H1 (cell line): ENCODE data around the gene PDE8A. TPM values are rescaled to one million over a fixed set of nuclear protein-coding genes. Genes with fewer than 3 reads are reported as not detected.

ENCODE experiments used
- CTCF ChIA-PET: fragments of 300-600 bp; sonication (Branson Sonifier 250); formaldehyde crosslinking; loops from one replicate; lab custom pipeline; 2021; ENCODE audit not compliant: partially characterized antibody; lab: Charles Lee
- POLR2A ChIA-PET: fragments of 300-600 bp; sonication (Branson Sonifier 250); formaldehyde crosslinking; loops from one replicate; lab custom pipeline; 2021; ENCODE audit warnings: inconsistent platforms; ENCODE audit not compliant: partially characterized antibody; lab: Charles Lee
- DNase-seq, 2 experiments: peaks; one replicate each; pipeline versions ENCODE4 v3.0.0 to v3.0.0-alpha.2; 2010 to 2022; ENCODE audit warnings: low spot score in 2 of 2, low read depth in 1 of 2, mixed read lengths in 1 of 2
- FAIRE-seq: peaks from 2 replicates; lab custom pipeline; 2011; peaks lifted over from hg19 to GRCh38; lab: Jason Lieb, UNC
- H2AFZ ChIP-seq: 2 replicates; pipeline ENCODE4 v1.8.1; 2012; ENCODE audit warnings: low read length, inconsistent platforms
- H2AK5ac ChIP-seq: 2 replicates; pipeline ENCODE4 v1.6.1; 2013; ENCODE audit warnings: low read depth, low read length
- H2BK120ac ChIP-seq: replicated peaks from 2 replicates; pipeline ENCODE3; 2013; ENCODE audit warnings: low read depth, low read length, inconsistent platforms
- H2BK12ac ChIP-seq: 2 replicates; pipeline ENCODE4 v1.6.1; 2013; ENCODE audit warnings: low read depth, low read length
- H2BK15ac ChIP-seq: 2 replicates; pipeline ENCODE4 v1.6.1; 2013; ENCODE audit warnings: low read length
- H2BK20ac ChIP-seq: 2 replicates; pipeline ENCODE4 v1.6.1; 2013; ENCODE audit warnings: low read length
- H2BK5ac ChIP-seq: 2 replicates; pipeline ENCODE4 v1.6.1; 2013; ENCODE audit warnings: low read depth, low read length
- H3K14ac ChIP-seq: 2 replicates; pipeline ENCODE4 v1.6.1; 2013; ENCODE audit warnings: inconsistent platforms; ENCODE audit not compliant: insufficient read length
- H3K18ac ChIP-seq: 2 replicates; pipeline ENCODE4 v1.6.1; 2013; ENCODE audit warnings: low read length; ENCODE audit errors: extremely low read depth
- H3K23ac ChIP-seq: 2 replicates; pipeline ENCODE4 v1.6.1; 2013; ENCODE audit warnings: inconsistent platforms; ENCODE audit not compliant: insufficient read length
- H3K23me2 ChIP-seq: 2 replicates; pipeline ENCODE4 v1.6.1; 2013; ENCODE audit warnings: low read depth, low read length
- H3K27ac ChIP-seq: 2 replicates; pipeline ENCODE4 v1.6.1; 2011; ENCODE audit warnings: low read depth, low read length, inconsistent platforms
- H3K27me3 ChIP-seq, 4 experiments: replicated peaks in 1 of 4; 1 replicate in 1 of 4; 2 replicates in 3 of 4; pipeline versions ENCODE4 v1.6.1 to v1.8.1; 2011 to 2013; ENCODE audit warnings: low read length in 3 of 4, mild to moderate bottlenecking in 3 of 4, inconsistent platforms in 2 of 4, mixed read lengths in 2 of 4, moderate library complexity in 1 of 4; ENCODE audit not compliant: control insufficient read depth in 3 of 4, insufficient read depth in 3 of 4; ENCODE audit errors: extremely low read depth in 1 of 4
- H3K36me3 ChIP-seq, 4 experiments: 2 replicates each; pipeline versions ENCODE4 v1.6.1 to v1.8.1; 2011 to 2013; ENCODE audit warnings: mild to moderate bottlenecking in 4 of 4, low read length in 3 of 4, moderate library complexity in 2 of 4, control low read depth in 1 of 4, inconsistent platforms in 1 of 4; ENCODE audit not compliant: insufficient read depth in 4 of 4, control insufficient read depth in 2 of 4
- H3K4ac ChIP-seq: replicated peaks from 2 replicates; pipeline ENCODE3; 2013; ENCODE audit warnings: low read length, low read depth, mixed read lengths, inconsistent platforms; ENCODE audit not compliant: insufficient read length
- H3K4me1 ChIP-seq, 4 experiments: replicated peaks in 1 of 4; 1 replicate in 1 of 4; 2 replicates in 3 of 4; pipeline versions ENCODE4 v1.6.1 to v1.8.1; 2011 to 2013; ENCODE audit warnings: low read length in 3 of 4, inconsistent platforms in 2 of 4, mixed read lengths in 1 of 4; ENCODE audit not compliant: insufficient read depth in 4 of 4, control insufficient read depth in 3 of 4
- H3K4me2 ChIP-seq, 2 experiments: 2 replicates each; pipeline versions ENCODE4 v1.6.1 to v1.8.1; 2011 to 2013; ENCODE audit warnings: low read depth in 2 of 2, low read length in 2 of 2, control low read depth in 1 of 2, inconsistent platforms in 1 of 2, mild to moderate bottlenecking in 1 of 2; ENCODE audit not compliant: insufficient read depth in 1 of 2
- H3K4me3 ChIP-seq, 4 experiments: fragments of 200-600, 300-600 bp in 1 of 4; sonication (generic), shearing (Covaris generic), sonication (Bioruptor Twin) in 1 of 4; 2 replicates each; pipeline versions ENCODE4 v1.5.1 to v1.8.1; 2011 to 2016; ENCODE audit warnings: low read length in 4 of 4, low read depth in 3 of 4, control low read depth in 2 of 4, inconsistent platforms in 2 of 4, mild to moderate bottlenecking in 2 of 4, mixed read lengths in 1 of 4, moderate library complexity in 1 of 4; ENCODE audit not compliant: insufficient read depth in 2 of 4; ENCODE audit errors: extremely low read depth in 1 of 4
- H3K56ac ChIP-seq: replicated peaks from 2 replicates; pipeline ENCODE3; 2013; ENCODE audit warnings: low read depth, mild to moderate bottlenecking, mixed read lengths, low read length, inconsistent platforms; ENCODE audit not compliant: insufficient read length
- H3K79me1 ChIP-seq: 2 replicates; pipeline ENCODE4 v1.6.1; 2013; ENCODE audit warnings: low read depth, low read length, control low read depth
- H3K79me2 ChIP-seq, 2 experiments: 2 replicates each; pipeline versions ENCODE4 v1.6.1 to v1.8.1; 2012 to 2013; ENCODE audit warnings: low read length in 2 of 2, mild to moderate bottlenecking in 2 of 2, inconsistent platforms in 1 of 2; ENCODE audit not compliant: insufficient read depth in 2 of 2, control insufficient read depth in 1 of 2
- H3K9ac ChIP-seq, 4 experiments: replicated peaks in 1 of 4; 1 replicate in 1 of 4; 2 replicates in 3 of 4; pipeline versions ENCODE4 v1.6.1 to v1.8.1; 2011 to 2013; ENCODE audit warnings: low read depth in 3 of 4, low read length in 3 of 4, control low read depth in 2 of 4, mild to moderate bottlenecking in 2 of 4, moderate library complexity in 2 of 4, inconsistent platforms in 1 of 4; ENCODE audit errors: extremely low read depth in 1 of 4
- H3K9me3 ChIP-seq, 2 experiments: 2 replicates each; pipeline versions ENCODE4 v1.6.1 to v1.8.1; 2012 to 2013; ENCODE audit warnings: mild to moderate bottlenecking in 2 of 2, moderate library complexity in 2 of 2, control low read depth in 1 of 2, inconsistent platforms in 1 of 2, low read depth in 1 of 2, low read length in 1 of 2, mixed read lengths in 1 of 2; ENCODE audit not compliant: insufficient read depth in 2 of 2
- H4K20me1 ChIP-seq, 2 experiments: replicated peaks in 1 of 2; 2 replicates each; pipeline versions ENCODE3 to v1.8.1; 2011 to 2013; ENCODE audit warnings: inconsistent platforms in 2 of 2, low read length in 2 of 2, mild to moderate bottlenecking in 1 of 2; ENCODE audit not compliant: insufficient read depth in 2 of 2, control insufficient read depth in 1 of 2
- H4K5ac ChIP-seq: 2 replicates; pipeline ENCODE4 v1.6.1; 2013; ENCODE audit warnings: low read length, low read depth, mixed read lengths, inconsistent platforms; ENCODE audit not compliant: insufficient read length
- H4K8ac ChIP-seq: 2 replicates; pipeline ENCODE4 v1.8.0; 2013; ENCODE audit warnings: mild to moderate bottlenecking, moderate library complexity, low read length, inconsistent platforms; ENCODE audit not compliant: insufficient read depth; ENCODE audit errors: extremely low read depth
- H4K91ac ChIP-seq: replicated peaks from 2 replicates; pipeline ENCODE3; 2013; ENCODE audit warnings: low read length, mixed read lengths, inconsistent platforms; ENCODE audit not compliant: insufficient read length
- E2F6 ChIP-seq: IDR thresholded peaks from 2 replicates; pipeline ENCODE4 v1.6.1; 2012; ENCODE audit warnings: inconsistent platforms
- FOSL1 ChIP-seq: IDR thresholded peaks from 2 replicates; pipeline ENCODE4 v1.6.1; 2011; ENCODE audit warnings: mild to moderate bottlenecking, low read depth, low read length, moderate library complexity; ENCODE audit not compliant: insufficient read depth
- RAD21 ChIP-seq, 2 experiments: IDR thresholded peaks in 1 of 2; conservative IDR thresholded peaks in 1 of 2; 2 replicates each; pipeline ENCODE4 v1.6.1; 2011; ENCODE audit warnings: low read depth in 2 of 2, low read length in 2 of 2, improper control_type of control experiment in 1 of 2, inconsistent platforms in 1 of 2, mild to moderate bottlenecking in 1 of 2, moderate library complexity in 1 of 2
- RFX5 ChIP-seq: IDR thresholded peaks from 2 replicates; pipeline ENCODE4 v1.6.1; 2011; ENCODE audit warnings: low read depth, low read length, improper control_type of control experiment, borderline replicate concordance
- RNF2 ChIP-seq: fragments of 200-900, 300-1000 bp; sonication (generic); IDR thresholded peaks from 2 replicates; pipeline ENCODE4 v1.7.1; 2016; ENCODE audit warnings: borderline replicate concordance, low read depth, mild to moderate bottlenecking, antibody characterized with exemption, low read length; ENCODE audit not compliant: poor library complexity, severe bottlenecking; ENCODE audit errors: missing control alignments
- SP4 ChIP-seq: IDR thresholded peaks from 2 replicates; pipeline ENCODE4 v1.6.1; 2012; ENCODE audit warnings: low read length, inconsistent platforms
- ZNF274 ChIP-seq: IDR thresholded peaks from 2 replicates; pipeline ENCODE4 v1.7.0; 2012; ENCODE audit warnings: low read length, borderline replicate concordance; ENCODE audit errors: extremely low read depth
- WGBS, 2 experiments: shearing (Covaris generic) in 1 of 2; methylation state at CpG; one replicate each; pipeline versions ENCODE4 v1.1.6 to v1.1.7; 2013 to 2015; ENCODE audit warnings: low lambda C conversion rate in 2 of 2, mixed read lengths in 2 of 2, inconsistent platforms in 1 of 2, low coverage in 1 of 2, missing lambda C conversion rate in 1 of 2; ENCODE audit not compliant: insufficient replicate concordance in 2 of 2, insufficient coverage in 1 of 2, insufficient read length in 1 of 2; ENCODE audit errors: extremely low coverage in 1 of 2, missing lambda C conversion rate in 1 of 2; 5-methylcytosine and 5-hydroxymethylcytosine counted together
- polyA plus RNA-seq, 7 experiments: library from polyadenylated mRNA; depleted of rRNA in 3 of 7; stranded (reverse) in 5 of 7; unstranded in 2 of 7; fragments of >200 nt in 5 of 7; fragments of 200-250 nt in 2 of 7; gene quantifications; 1 replicate in 5 of 7; 2 replicates in 1 of 7; 4 replicates in 1 of 7; pipeline versions ENCODE4 v1.2.1 to v1.2.3, GENCODE V29; 2011 to 2013; ENCODE audit warnings: missing spikeins in 2 of 7, mixed read lengths in 2 of 7
- total RNA-seq: library from RNA; stranded (reverse); fragmentation: NEBNext Ultra II Directional; extraction: Animal tissue kit (Norgen Biotek cat#: 25700); gene quantifications from 2 replicates; pipeline ENCODE4 v1.2.1, GENCODE V29; 2021

PDE8A gene
- total and polyA plus RNA-seq, 2 of the 8 experiments (the other 6 are each of a cell fraction or from before 2014, with no cell fraction given) = 6.9 to 7.8 TPM

- H3K9ac ChIP-seq = no peak overlapping the region
- H4K5ac ChIP-seq = no peak overlapping the region
- no peak for TF ChIP-seq ZNF274
- TF ChIP-seq RAD21 (IDR thresholded peaks at IDR 0.05 in 1 of 2, conservative IDR thresholded peaks at IDR 0.05 in 1 of 2; ENCODE audit: low read depth in 2 of 2, low read length in 2 of 2) = no peak
- no peak for TF ChIP-seq SP4
- no peak for TF ChIP-seq RNF2
- TF ChIP-seq RFX5 = no peak
- no peak for TF ChIP-seq FOSL1
- no peak for TF ChIP-seq E2F6
- no peak for FAIRE-seq
- H3K4me2 ChIP-seq = no peak overlapping the region
- no peak for DNase-seq
- no peak overlapping the region for H3K14ac ChIP-seq
- no peaks in the 10 kb centered on the region for H3K79me1 ChIP-seq
- no peak overlapping the region for H2BK20ac ChIP-seq
- H3K4ac ChIP-seq = no peak overlapping the region
- H3K23ac ChIP-seq = no peak overlapping the region
- H4K8ac ChIP-seq = no peak overlapping the region
- H4K91ac ChIP-seq = no peak overlapping the region
- no peak overlapping the region for H2BK120ac ChIP-seq
- no peak overlapping the region for H2AFZ ChIP-seq
- no peak overlapping the region for H3K27ac ChIP-seq
- H3K23me2 ChIP-seq = no peaks in the 10 kb centered on the region
- H2AK5ac ChIP-seq = no peak overlapping the region
- no peak overlapping the region for H3K4me3 ChIP-seq
- H3K18ac ChIP-seq = no peak overlapping the region
- H4K20me1 ChIP-seq = no peaks in the 10 kb centered on the region
- no peaks in the 10 kb centered on the region for H3K79me2 ChIP-seq
- H2BK12ac ChIP-seq = no peak overlapping the region
- no peak overlapping the region for H3K56ac ChIP-seq
- no peak overlapping the region for H2BK15ac ChIP-seq
- 73% methylated on average over 2 of the region's 3 CpGs; no CpG with 5 or more reads in 1 of the 2 experiments for WGBS, 2 experiments
- H3K4me1 ChIP-seq = peaks cover 0 to 5% (median 2%) of the 10 kb centered on the region in 4 experiments; a peak in 4 of 7 replicates
- H3K36me3 ChIP-seq = no peaks in the 10 kb centered on the region
- H3K27me3 ChIP-seq = no peaks in the 10 kb centered on the region
- H3K9me3 ChIP-seq = no peaks in the 10 kb centered on the region
- H2BK5ac ChIP-seq = no peak overlapping the region; the same call in 1 of the 2 replicates
- POLR2A ChIA-PET = no interaction called here
- CTCF ChIA-PET = interaction anchor here (0.6 to 1.3 kb wide), 6 partner anchors 10 to 252 kb away, joined by 3 to 5 read pairs (median 3); no protein-coding TSS in a partner anchor
Observed at GRCh38 chr15:85036716-85037115, 55.1 kb downstream of the PDE8A start.
